ENCODE results near the gene PLCD3. TPM values are rescaled to one million over a fixed set of nuclear protein-coding genes. Genes with fewer than 3 reads are reported as not detected.

The PLCD3 gene
- total RNA-seq, 4 donors from 2014 or later = 44.7 to 87.1 (median 58.3) TPM

Other genes with a start within 250 kb of the PLCD3 start
- 100 to 1,000 TPM in 2 of 4 donors, 10 to 100 TPM in 2; 46.6 to 114 (median 94.7) TPM for gene EFTUD2, start 233.1 kb downstream of the PLCD3 start, total RNA-seq
- 1 to 10 TPM in 1 of 4 donors, under 1 TPM in 1, not detected in 2; 0.72 to 5.9 TPM for gene GFAP, start 217.0 kb downstream of the PLCD3 start, total RNA-seq
- 1 to 10 TPM; 2.0 to 4.0 (median 2.8) TPM for gene KIF18B, start 184.7 kb downstream of the PLCD3 start, total RNA-seq
- not detected for gene C1QL1, start 164.2 kb downstream of the PLCD3 start, total RNA-seq
- 10 to 100 TPM; 49.1 to 68.5 (median 60.9) TPM for gene DCAKD, start 80.9 kb downstream of the PLCD3 start, total RNA-seq
- 10 to 100 TPM; 53.2 to 73.3 (median 65.9) TPM for gene NMT1, start 71.2 kb downstream of the PLCD3 start, total RNA-seq
- 10 to 100 TPM in 2 of 4 donors, 1 to 10 TPM in 2; 6.2 to 37.7 (median 10.9) TPM for gene ACBD4, start 3.2 kb upstream of the PLCD3 start, total RNA-seq
- 10 to 100 TPM; 23.1 to 35.6 (median 27.8) TPM for gene HEXIM1, start 16.0 kb upstream of the PLCD3 start, total RNA-seq
- 10 to 100 TPM in 1 of 4 donors, 1 to 10 TPM in 3; 2.2 to 10.4 (median 4.4) TPM for gene HEXIM2, start 29.4 kb upstream of the PLCD3 start, total RNA-seq
- 10 to 100 TPM in 1 of 4 donors, 1 to 10 TPM in 3; 5.9 to 14.6 (median 8.0) TPM for gene FMNL1, start 89.4 kb upstream of the PLCD3 start, total RNA-seq
- gene SPATA32, start 129.6 kb upstream of the PLCD3 start, total RNA-seq = not detected
- gene MAP3K14, start 184.5 kb upstream of the PLCD3 start, total RNA-seq = 10 to 100 TPM in 3 of 4 donors, 1 to 10 TPM in 1; 9.6 to 14.4 (median 11.9) TPM

Data from suprapubic skin (tissue), 4 donors.